EL (cell line): ENCODE data around the gene ZMPSTE24.
A peak's percentile ranks its signal among the peaks of the same experiment; 100 is the strongest.
"Not testable (repeated sequence)": the region's sequence is repeated elsewhere in the genome, so short reads cannot be mapped to it uniquely, and the experiment has no call there.

ENCODE experiments used
- DNase-seq: peaks from one replicate; pipeline ENCODE4 v3.0.0-alpha.2; 2016

The ZMPSTE24 gene

GRCh38 chr1:40257688-40258444 lies at the start of gene ZMPSTE24:
Gene ZMPSTE24, plus strand, starts transcription at chr1:40258236. Its CDS starts 36 bp downstream, at chr1:40258272.
- DNase-seq, result peak; percentile 98

DNA sequence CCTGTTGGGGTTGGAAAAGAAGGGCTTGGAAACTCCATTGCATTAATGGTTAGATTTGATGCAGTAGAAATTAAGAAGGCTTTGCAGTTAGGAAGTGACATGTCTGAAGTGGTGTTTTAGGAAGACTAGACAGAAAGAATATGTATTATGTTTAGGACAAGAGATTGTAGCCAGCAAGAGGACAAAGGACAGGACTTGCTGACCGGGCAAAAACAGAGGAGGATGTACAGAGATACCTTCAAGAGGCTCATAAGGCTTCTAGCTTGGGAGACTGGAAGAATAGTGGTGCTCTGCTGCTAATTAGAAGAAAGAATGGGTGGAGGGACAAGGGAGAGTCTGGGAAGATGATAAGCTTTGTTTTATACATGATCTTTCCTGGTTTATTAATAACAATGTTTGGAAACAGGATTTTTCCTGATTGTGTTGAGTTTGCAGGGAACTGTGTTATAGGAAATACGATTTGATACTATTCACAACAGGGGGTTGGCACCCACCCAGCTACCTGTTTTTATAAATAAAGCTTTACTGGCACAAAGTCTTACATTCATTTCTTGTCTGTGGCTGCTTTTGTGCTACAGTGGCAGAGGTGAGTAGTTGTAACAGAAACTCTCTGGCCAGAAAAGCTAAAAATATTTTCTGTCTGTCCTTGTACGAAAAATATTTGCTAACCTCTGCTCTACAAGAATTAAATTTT lies 47.4 kb upstream of the ZMPSTE24 start:
- no peak for DNase-seq

DNA sequence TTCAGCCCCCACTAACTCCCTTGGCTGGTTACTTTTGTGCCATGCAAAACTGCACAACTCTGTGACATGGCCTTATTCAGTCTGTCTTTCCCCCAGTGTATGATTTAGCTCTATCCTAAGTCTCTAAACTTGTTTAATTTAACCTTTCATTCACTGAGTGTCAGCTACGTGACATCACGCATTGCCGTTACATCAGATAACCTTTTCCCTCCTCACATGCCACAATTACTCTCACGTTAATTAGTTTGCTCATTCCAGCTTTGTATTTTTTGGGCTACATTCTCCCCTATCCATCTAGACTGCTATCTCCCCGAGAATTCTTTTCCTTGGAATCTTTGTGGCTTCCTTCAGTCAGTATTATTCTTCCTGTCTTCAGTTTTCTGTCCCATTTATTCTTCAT lies 39.7 kb upstream of the ZMPSTE24 start:
- no peak for DNase-seq

DNA sequence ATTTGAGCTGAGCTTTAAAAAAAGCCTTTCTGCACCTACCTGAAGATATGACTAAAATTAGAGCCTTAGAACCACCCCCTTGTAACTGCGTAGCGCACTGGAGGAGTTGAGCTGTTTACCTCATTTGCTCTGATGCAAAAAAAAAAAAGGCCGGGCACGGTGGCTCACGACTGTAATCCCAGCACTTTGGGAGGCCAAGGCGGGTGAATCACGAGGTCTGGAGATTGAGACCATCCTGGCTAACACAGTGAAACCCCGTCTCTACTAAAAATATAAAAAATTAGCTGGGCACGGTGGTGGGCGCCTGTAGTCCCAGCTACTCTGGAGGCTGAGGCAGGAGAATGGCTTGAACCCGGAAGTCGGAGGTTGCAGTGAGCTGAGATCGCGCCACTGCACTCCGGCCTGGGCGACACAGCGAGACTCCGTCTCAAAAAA lies 36.5 kb upstream of the ZMPSTE24 start:
- not testable (repeated sequence) for DNase-seq

DNA sequence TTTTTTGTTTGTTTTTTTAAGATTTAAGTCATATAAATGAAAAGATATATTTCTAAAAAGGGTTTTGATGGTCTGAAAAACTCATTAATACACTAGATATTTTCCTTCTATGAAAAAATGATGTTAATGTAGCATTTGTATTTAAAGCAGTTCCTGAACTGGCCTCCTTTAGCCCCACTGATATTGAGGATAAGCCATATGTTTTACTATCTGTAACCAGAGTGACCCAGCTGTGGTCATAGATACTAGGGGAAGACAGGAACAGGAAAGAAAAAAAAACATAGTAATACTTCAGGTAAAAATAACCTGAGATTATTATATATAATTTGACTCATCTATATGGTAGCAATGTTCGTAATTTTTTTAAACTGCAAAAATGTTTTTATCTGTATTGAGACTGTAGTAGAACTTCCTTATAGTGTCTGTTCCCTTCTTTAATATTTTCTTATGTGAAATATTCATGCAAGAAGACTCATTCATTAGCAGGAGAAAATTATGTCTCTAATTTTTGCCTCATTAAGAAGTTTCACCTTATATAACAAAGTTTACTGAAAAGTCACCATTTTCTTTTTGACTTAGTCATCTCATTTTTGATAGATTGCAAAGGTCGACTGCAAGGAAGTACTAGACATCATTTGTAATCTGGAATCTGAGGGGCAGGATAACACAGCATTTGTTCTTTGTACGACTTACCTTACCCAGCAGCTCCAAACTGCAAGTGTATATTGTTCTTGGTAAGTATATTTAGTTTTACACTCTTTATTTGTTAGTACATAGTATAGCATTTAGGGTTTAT lies 35.9 kb upstream of the ZMPSTE24 start:
- DNase-seq, result no peak

DNA sequence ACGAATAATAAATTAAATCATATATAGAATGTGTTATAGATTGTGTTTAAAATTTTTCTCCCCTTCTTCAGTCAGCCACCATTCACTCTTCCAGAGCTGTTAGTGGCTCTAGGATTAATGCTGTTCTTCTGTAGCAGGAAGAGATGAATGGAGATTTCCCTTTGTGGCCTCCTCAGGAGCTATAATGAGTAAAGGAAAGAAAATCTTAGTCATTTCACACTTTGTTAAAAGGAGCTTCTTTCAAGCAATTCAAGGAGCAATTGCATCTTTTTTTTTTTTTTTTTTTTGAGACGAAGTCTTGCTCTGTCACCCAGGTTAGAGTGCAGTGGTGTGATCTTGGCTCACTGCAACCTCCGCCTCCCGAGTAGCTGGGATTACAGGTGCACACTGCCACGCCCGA lies 34.0 kb upstream of the ZMPSTE24 start:
- no peak for DNase-seq

- DNase-seq, result no peak
Observed at GRCh38 chr1:40226192-40226591, 31.8 kb upstream of the ZMPSTE24 start.

DNA sequence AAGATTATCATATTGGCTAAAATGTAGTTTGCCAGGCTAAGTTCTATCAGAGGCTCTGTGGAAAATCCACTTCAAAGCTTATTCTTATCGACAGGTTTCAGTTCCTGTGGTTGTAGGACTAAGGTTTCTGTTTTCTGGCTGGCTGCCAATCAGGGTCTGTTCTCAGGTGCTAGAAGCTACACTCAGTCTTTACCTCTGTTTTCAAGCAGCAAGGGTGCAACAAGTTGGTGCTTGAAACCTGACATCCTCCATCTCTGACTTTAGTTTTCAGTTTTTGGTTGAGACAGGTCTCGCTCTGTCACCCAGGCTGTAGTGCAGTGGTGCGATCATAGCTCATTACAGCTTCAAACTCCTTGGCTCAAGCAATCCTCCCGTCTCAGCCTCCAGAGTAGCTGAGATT lies 25.6 kb upstream of the ZMPSTE24 start:
- DNase-seq, result no peak

GRCh38 chr1:40239626-40240025 lies 18.4 kb upstream of the ZMPSTE24 start:
- no peak for DNase-seq

DNA sequence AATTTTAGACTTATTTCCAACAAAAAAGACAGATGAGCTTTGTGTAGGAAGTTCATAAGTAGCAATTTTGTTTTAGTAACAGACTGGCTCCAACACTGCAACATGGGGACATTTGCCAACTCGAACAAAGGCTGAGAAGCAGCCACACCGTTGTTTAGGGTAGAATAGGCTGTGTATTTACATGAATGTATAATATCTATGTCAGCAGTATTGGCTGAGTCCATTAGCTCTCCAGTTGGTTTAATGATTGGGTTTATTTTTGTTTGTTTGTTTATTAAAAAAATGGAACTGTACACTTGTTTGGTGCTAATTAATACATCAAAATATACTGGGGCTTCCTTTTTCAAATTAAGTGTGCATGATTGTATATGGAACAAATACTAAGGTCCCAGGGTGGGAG lies 17.6 kb upstream of the ZMPSTE24 start:
- no peak for DNase-seq

GRCh38 chr1:40241362-40241761 lies 16.7 kb upstream of the ZMPSTE24 start:
- DNase-seq, result no peak

DNA sequence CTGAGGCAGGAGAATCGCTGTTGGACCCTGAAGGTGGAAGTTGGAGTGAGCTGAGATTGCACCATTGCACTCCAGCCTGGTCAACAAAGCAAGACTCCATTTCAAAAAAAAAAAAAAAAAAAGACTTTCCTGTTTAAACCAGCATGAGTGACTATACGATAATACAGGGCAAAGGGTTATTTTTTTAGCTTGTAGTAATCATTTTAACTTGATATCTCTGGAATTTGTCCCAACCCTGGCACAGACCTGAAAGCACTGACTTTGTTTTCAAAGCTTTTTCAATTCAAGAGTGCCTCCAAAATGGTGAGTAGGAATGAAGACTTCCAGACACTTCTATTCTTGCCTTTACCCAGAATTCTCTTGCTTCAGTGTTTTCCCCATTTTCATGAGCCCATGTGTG lies 14.7 kb upstream of the ZMPSTE24 start:
- no peak for DNase-seq

GRCh38 chr1:40244138-40244744 lies 13.8 kb upstream of the ZMPSTE24 start:
- DNase-seq, result no peak

GRCh38 chr1:40245686-40246085 lies 12.3 kb upstream of the ZMPSTE24 start:
- DNase-seq, result no peak

DNA sequence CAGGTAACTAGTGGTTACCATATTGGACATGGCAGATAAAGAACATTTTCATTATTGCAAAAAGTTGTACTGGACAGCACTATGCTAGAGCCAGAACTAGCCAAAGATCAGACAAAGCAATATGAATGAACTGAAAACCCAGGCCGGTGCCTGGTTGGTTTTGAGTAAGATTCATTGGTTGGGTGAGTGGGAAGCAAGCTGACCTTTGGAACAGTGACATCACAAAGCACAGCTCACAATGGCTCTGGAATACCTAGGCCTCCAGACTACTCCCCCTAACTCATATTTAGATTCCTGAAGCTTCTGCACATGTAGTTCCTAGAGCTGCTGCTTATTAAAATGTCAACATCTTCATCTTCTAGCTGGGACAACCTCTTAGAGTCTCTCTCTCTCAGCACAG lies 10.4 kb upstream of the ZMPSTE24 start, which contains the start of gene TMCO2:
TSS of gene TMCO2 (plus strand) at position 283 of the 400 bp plus-strand sequence. CDS start at position 340, 57 bp downstream.
- no peak for DNase-seq

- DNase-seq, result no peak
Observed at GRCh38 chr1:40248412-40248811, 9.6 kb upstream of the ZMPSTE24 start.

- DNase-seq, result no peak
Observed at GRCh38 chr1:40251456-40251855, 6.6 kb upstream of the ZMPSTE24 start.

- no peak for DNase-seq
Observed at GRCh38 chr1:40252601-40253000, 5.4 kb upstream of the ZMPSTE24 start.

- no peak for DNase-seq
Observed at GRCh38 chr1:40255231-40255630, 2.8 kb upstream of the ZMPSTE24 start.

DNA sequence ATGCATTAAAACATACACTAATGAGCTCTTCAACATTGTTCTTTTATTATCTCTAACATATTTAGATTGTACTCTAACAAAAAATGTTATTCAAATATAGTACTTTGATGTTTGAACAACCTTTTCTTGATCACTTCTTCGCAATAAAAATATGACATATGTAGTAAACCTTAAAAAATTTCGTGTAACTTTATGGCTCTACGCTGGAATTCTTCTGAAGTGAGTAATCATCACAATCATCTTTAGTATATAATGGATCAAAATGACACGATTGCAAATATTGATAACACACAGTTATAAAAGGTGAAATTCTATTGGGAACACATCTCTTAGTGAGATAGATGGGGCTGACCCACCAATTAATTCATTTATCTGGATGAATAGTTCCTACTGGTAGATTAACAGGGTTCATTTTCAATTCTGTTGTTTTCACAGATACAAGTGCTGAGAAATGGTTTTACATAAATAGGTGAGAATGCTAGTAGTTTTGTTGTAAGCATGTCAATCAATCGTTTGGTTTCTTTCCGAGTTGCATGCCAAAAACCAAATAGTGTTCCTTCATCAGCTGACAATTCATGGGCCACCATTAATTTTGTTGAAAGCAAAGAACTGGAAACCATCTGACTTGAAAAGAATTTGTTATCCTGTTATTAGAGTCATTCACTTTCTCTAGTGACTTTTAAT lies 1.5 kb upstream of the ZMPSTE24 start:
- no peak for DNase-seq

- no peak for DNase-seq
Observed at GRCh38 chr1:40257313-40257687, 736 bp upstream of the ZMPSTE24 start.

GRCh38 chr1:40258445-40258769 lies 371 bp downstream of the ZMPSTE24 start:
- DNase-seq, result peak; percentile 36

DNA sequence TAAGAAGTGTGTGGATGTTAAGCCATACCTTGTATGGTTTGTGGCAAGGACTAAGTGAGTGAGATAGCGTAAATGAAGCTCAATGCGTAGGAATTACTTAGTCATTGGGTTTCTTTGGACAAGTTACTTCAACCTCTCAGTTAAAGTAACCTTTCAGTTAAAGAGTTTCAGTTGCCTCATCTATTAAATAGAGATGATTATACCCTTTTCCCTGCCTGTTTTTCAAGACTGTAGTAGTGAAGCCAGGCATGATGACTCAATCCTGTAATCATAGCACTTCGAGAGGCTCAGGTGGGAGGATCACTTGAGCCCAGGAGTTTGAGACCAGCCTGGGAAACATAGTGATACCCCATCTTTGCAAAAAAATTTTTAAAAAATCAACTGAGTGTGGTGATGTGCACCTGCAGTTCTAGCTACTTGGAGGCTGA lies 6.3 kb downstream of the ZMPSTE24 start:
- no peak for DNase-seq
